GDM1 (cell line): ENCODE data around the gene PHTF2.

Experiments used
- DNase-seq: peaks from one replicate; lab custom pipeline; 2025; lab: John Stamatoyannopoulos, UW

Gene PHTF2

GRCh38 chr7:77877791-77878190 is 79.2 kb downstream of the PHTF2 start:
- DNase-seq: no peak

- no peak for DNase-seq
Observed at GRCh38 chr7:77878500-77878899, 79.9 kb downstream of the PHTF2 start.

- no peak for DNase-seq
Observed at GRCh38 chr7:77879272-77879671, 80.7 kb downstream of the PHTF2 start.

GRCh38 chr7:77881871-77882270 is 83.3 kb downstream of the PHTF2 start:
- no peak for DNase-seq

GRCh38 chr7:77885155-77885554 is 86.6 kb downstream of the PHTF2 start:
- no peak for DNase-seq

- DNase-seq: no peak
Observed at GRCh38 chr7:77887567-77887966, 89.0 kb downstream of the PHTF2 start.

GRCh38 chr7:77888998-77889397 is 90.4 kb downstream of the PHTF2 start:
- no peak for DNase-seq

GRCh38 chr7:77893813-77894212 is 95.2 kb downstream of the PHTF2 start:
- DNase-seq: no peak

GRCh38 chr7:77894574-77895091 is 96.1 kb downstream of the PHTF2 start:
- DNase-seq: no peak

- no peak for DNase-seq
Observed at GRCh38 chr7:77895905-77896304, 97.3 kb downstream of the PHTF2 start.

GRCh38 chr7:77897004-77897547 is 98.5 kb downstream of the PHTF2 start:
- no peak for DNase-seq

- no peak for DNase-seq
Observed at GRCh38 chr7:77899516-77899915, 100.9 kb downstream of the PHTF2 start.

GRCh38 chr7:77903597-77903996 is 105.0 kb downstream of the PHTF2 start:
- DNase-seq: no peak

GRCh38 chr7:77904252-77904651 is 105.7 kb downstream of the PHTF2 start:
- no peak for DNase-seq

- no peak for DNase-seq
Observed at GRCh38 chr7:77907281-77907680, 108.7 kb downstream of the PHTF2 start.

GRCh38 chr7:77908664-77909063 is 110.1 kb downstream of the PHTF2 start:
- DNase-seq: no peak

GRCh38 chr7:77910124-77910523 is 111.6 kb downstream of the PHTF2 start:
- no peak for DNase-seq

GRCh38 chr7:77912293-77912692 is 113.7 kb downstream of the PHTF2 start:
- no peak for DNase-seq

GRCh38 chr7:77913977-77914607 is 115.5 kb downstream of the PHTF2 start:
- no peak for DNase-seq

GRCh38 chr7:77917500-77918262 is 119.1 kb downstream of the PHTF2 start:
- DNase-seq: no peak

GRCh38 chr7:77918676-77919075 is 120.1 kb downstream of the PHTF2 start:
- no peak for DNase-seq

- no peak for DNase-seq
Observed at GRCh38 chr7:77923419-77923818, 124.8 kb downstream of the PHTF2 start.

- no peak for DNase-seq
Observed at GRCh38 chr7:77930496-77930895, 131.9 kb downstream of the PHTF2 start.
